ENCODE measurements around the gene SDK1. TPM values are rescaled to one million over a fixed set of nuclear protein-coding genes. Genes with fewer than 3 reads are reported as not detected.

The SDK1 gene
- total RNA-seq, 2 donors from 2014 or later: 19.8 to 32.4 TPM

DNA sequence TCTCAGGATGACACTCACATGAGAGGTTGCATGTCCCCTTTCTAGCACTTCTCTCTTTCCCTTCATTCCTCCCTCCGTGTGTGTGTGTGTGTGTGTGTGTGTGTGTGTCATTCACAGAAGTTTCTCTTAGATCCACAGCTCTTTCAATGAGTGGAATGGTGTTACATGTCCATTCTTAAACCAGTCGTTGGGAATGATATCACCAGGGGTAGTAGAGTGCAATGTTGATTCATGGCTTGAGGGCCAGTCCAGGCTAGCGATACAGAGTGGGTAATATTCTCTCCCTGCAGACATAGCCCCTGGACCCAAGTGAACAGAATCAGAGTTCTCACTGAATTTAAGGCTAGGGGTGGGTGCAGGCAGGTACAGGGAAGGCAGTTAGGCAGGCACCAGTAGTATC lies 187.8 kb downstream of the SDK1 start:
- no peak for TF ChIP-seq CTCF (IDR thresholded peaks at IDR 0.05)
- no peak for TF ChIP-seq POLR2A (IDR thresholded peaks at IDR 0.05)
- Histone ChIP-seq H3K9me3 (no peaks in the 10 kb centered on the region), H3K4me1 (peaks cover 10% of the 10 kb centered on the region), H3K27ac (no peak overlapping the region), H3K27me3 (no peaks in the 10 kb centered on the region), H3K4me3 (no peak overlapping the region), H3K36me3 (replicated peaks in 1 of 2; ENCODE audit: insufficient read depth in 1 of 2, low read depth in 2 of 2) (no peaks in the 10 kb centered on the region)
- ATAC-seq (no peak), DNase-seq (no peak)
- intact Hi-C loops (cut with DNase I): no loop called here
- 71 to 91% methylated on average over 3 of the region's 3 CpGs for WGBS, 2 donors

DNA sequence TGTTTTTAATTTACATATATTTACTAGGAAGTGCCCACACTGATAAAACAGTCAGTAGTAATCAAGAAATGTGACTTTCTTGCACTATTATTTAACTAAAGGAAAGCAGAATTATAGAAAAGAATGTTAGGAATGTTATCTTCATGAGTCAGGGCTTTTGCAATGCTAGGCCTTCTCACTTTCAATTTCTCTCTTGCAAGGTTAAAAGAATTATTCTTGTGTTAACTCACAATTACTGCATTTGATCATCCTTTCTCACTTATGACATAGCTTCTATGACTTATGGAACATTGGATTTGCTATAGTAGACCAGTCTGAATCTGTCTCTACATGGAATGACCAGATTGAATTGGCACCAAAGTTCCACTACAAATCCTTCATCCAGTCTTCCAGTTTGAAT lies 192.4 kb downstream of the SDK1 start:
- H3K4me1 ChIP-seq: peaks cover 10% of the 10 kb centered on the region
- peak overlapping the region in 3 of 4 donors; percentile 5 to 48 (median 19) for H3K27ac ChIP-seq
- TF ChIP-seq CTCF (IDR thresholded peaks at IDR 0.05) (no peak), POLR2A (IDR thresholded peaks at IDR 0.05) (no peak)
- intact Hi-C loops (cut with DNase I): no loop called here
- no peaks in the 10 kb centered on the region for H3K27me3 ChIP-seq
- ATAC-seq (peak; percentile 21), DNase-seq (no peak)
- no peaks in the 10 kb centered on the region for H3K36me3 ChIP-seq (replicated peaks in 1 of 2; ENCODE audit: insufficient read depth in 1 of 2, low read depth in 2 of 2)
- H3K4me3 ChIP-seq: no peak overlapping the region
- no peaks in the 10 kb centered on the region for H3K9me3 ChIP-seq

DNA sequence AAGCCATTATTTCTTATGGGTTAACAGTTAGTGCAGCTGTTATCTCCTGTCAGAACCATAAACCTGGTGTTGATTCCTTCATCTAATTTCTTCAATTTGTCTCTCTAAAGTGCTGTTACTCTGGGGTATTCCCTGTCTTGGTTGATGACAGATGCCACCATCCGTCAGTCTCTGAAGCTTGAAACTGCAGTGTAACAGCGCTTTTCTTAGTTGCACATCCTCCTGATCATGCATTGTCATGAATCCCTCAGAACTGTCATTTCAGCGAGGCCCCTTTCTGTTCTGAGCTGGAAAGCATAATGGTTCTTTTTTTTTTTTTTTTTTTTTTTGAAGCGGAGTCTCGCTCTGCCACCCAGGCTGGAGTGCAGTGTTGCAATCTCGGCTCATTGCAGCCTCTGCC lies 193.9 kb downstream of the SDK1 start:
- H3K27ac ChIP-seq: no peak overlapping the region
- H3K4me3 ChIP-seq: no peak overlapping the region

DNA sequence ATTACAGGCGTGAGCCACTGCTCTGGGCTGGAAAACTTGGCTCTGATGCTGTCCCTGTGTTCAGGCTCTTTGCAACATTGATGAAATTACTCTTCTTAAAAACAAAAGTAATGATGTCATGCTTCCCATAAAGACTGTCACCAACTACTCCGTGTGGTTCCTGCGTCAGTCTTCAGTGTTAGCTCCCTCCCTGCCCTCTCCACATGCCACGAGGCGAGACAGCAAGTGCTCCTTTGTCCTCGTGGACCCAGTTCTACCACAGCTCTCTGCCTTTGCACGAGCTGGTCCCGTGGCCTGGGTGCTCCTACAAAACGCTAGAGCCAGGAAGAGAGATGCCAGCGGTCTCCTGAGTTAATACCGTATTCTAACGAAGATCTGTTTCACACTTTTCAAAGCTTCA lies 194.5 kb downstream of the SDK1 start:
- no peaks in the 10 kb centered on the region for H3K36me3 ChIP-seq (replicated peaks in 1 of 2; ENCODE audit: insufficient read depth in 1 of 2, low read depth in 2 of 2)
- no peak for TF ChIP-seq CTCF (IDR thresholded peaks at IDR 0.05)
- no peak for TF ChIP-seq POLR2A (IDR thresholded peaks at IDR 0.05)
- H3K4me3 ChIP-seq: no peak overlapping the region
- no peaks in the 10 kb centered on the region for H3K27me3 ChIP-seq
- WGBS, 2 donors: 89 to 92% methylated on average over 12 of the region's 12 CpGs
- intact Hi-C loops (cut with DNase I): no loop called here
- H3K27ac ChIP-seq: no peak overlapping the region
- ATAC-seq: no peak
- H3K4me1 ChIP-seq: peaks cover 10% of the 10 kb centered on the region
- peaks cover 0 to 12% (median 0%) of the 10 kb centered on the region in 3 donors for H3K9me3 ChIP-seq
- no peak for DNase-seq

More for the DNA sequence above, 193.9 kb downstream of the SDK1 start:
- WGBS, 2 donors: 96 to 99% methylated on average over 5 to 6 of the region's 6 CpGs
- peaks cover 10% of the 10 kb centered on the region for H3K4me1 ChIP-seq
- peaks cover 0 to 7% (median 0%) of the 10 kb centered on the region in 3 donors for H3K9me3 ChIP-seq
- DNase-seq (no peak), ATAC-seq (no peak)
- no peaks in the 10 kb centered on the region for H3K27me3 ChIP-seq
- TF ChIP-seq POLR2A (IDR thresholded peaks at IDR 0.05): no peak
- TF ChIP-seq CTCF (IDR thresholded peaks at IDR 0.05): no peak
- H3K36me3 ChIP-seq (replicated peaks in 1 of 2; ENCODE audit: insufficient read depth in 1 of 2, low read depth in 2 of 2): no peaks in the 10 kb centered on the region
- intact Hi-C loops (cut with DNase I): no loop called here

DNA sequence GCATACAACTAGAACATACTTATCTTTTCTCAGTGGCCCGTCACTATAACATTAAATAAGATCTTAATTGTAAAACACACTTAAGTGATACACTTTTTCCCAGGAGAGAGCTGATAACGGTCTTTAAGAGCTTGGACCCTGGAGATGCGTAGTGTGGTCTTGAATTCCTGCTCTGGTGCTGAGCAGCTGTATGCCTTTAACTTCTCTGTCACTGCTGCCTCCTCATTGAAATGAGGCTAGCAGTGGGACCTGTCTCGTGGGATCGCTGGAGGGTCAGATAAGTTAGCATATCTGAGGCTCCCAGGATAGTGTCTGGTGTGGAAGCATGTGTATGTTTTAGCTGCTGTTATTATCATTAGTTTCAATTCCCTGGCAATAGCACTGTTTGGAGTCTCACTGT lies 194.9 kb downstream of the SDK1 start:
- TF ChIP-seq POLR2A (IDR thresholded peaks at IDR 0.05) (no peak), CTCF (IDR thresholded peaks at IDR 0.05) (no peak)
- no peak for ATAC-seq

More for the DNA sequence above, 194.9 kb downstream of the SDK1 start:
- Histone ChIP-seq H3K27ac (no peak overlapping the region), H3K4me3 (no peak overlapping the region), H3K9me3 (peaks cover 0 to 12% (median 0%) of the 10 kb centered on the region in 3 donors), H3K27me3 (no peaks in the 10 kb centered on the region), H3K36me3 (replicated peaks in 1 of 2; ENCODE audit: insufficient read depth in 1 of 2, low read depth in 2 of 2) (no peaks in the 10 kb centered on the region), H3K4me1 (peaks cover 10% of the 10 kb centered on the region)
- intact Hi-C loops (cut with DNase I): no loop called here
- no peak for DNase-seq
- 58 to 65% methylated on average over 5 of the region's 5 CpGs for WGBS, 2 donors

Measured in body of pancreas (tissue), 4 donors.